ENCODE measurements around the gene DVL2. TPM values are rescaled to one million over a fixed set of nuclear protein-coding genes. Genes with fewer than 3 reads are reported as not detected.

DVL2 gene
- total and polyA plus RNA-seq, 2 of the 13 experiments (the other 11 are each of a cell fraction or from before 2014, with no cell fraction given) = 5.7 to 38.2 TPM

DNA sequence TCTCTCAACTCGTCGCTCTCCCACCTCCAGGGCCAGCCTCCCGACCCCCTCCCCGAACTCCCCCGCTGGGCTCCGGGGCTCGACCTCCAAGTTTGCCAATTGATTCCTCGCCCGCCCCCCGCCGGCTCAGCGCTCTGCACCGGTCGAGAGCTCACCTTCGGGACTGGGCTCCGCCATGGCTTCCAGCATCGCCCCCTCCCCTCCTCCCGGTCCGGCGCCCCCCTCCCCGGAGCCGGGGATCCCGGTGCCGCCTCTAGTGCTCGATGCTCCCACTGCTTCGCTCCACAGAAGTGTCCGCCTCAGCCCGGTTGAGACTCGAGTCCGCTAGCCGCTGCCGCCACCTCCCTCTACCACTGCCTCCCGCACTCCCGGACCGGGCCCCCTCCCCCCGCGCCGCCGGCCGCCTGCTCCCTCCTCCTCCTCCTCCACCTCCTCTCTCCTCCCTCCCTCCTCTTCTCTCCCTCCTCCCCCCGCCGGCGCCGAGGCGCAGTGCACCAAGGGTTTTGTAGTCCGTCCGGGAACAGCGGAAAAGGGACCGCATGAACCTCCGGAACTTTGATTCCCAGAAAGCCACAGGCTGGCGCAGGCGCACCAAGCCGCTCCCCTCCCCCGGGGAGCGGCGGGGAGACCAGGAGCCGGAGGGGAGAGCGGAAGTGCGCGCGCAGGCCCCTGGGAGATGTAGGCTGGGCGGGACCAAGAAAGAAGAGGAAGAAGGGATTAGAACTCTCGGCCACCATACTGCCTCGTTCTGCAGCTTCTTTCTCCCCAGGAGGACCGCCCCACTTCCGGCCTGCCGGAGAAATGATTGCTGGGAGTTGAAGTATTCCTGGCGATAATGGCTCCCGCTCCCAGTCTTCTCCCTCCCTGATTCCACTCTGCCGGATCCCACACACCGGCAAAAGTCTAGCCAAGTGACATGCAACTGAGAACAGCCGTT is 5.0 kb upstream of the DVL2 start, which contains the start of gene PHF23 (continued):
- TF ChIP-seq, protein P1, sequence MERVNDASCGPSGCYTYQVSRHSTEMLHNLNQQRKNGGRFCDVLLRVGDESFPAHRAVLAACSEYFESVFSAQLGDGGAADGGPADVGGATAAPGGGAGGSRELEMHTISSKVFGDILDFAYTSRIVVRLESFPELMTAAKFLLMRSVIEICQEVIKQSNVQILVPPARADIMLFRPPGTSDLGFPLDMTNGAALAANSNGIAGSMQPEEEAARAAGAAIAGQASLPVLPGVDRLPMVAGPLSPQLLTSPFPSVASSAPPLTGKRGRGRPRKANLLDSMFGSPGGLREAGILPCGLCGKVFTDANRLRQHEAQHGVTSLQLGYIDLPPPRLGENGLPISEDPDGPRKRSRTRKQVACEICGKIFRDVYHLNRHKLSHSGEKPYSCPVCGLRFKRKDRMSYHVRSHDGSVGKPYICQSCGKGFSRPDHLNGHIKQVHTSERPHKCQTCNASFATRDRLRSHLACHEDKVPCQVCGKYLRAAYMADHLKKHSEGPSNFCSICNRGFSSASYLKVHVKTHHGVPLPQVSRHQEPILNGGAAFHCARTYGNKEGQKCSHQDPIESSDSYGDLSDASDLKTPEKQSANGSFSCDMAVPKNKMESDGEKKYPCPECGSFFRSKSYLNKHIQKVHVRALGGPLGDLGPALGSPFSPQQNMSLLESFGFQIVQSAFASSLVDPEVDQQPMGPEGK (CRISPR knock-in tag; IDR thresholded peaks at IDR 0.05) = peak; percentile 78
- TF ChIP-seq, protein P2, sequence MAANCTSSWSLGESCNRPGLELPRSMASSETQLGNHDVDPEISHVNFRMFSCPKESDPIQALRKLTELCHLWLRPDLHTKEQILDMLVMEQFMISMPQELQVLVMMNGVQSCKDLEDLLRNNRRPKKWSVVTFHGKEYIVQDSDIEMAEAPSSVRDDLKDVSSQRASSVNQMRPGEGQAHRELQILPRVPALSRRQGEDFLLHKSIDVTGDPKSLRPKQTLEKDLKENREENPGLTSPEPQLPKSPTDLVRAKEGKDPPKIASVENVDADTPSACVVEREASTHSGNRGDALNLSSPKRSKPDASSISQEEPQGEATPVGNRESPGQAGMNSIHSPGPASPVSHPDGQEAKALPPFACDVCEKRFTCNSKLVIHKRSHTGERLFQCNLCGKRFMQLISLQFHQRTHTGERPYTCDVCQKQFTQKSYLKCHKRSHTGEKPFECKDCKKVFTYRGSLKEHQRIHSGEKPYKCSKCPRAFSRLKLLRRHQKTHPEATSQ (CRISPR knock-in tag; IDR thresholded peaks at IDR 0.05; ENCODE audit: borderline replicate concordance) = peak; percentile 72; the same call in 1 of the 2 replicates
- peak; percentile 95; the same call in 1 of the 2 replicates for TF ChIP-seq KAT7 (CRISPR knock-in tag; IDR thresholded peaks at IDR 0.05; ENCODE audit: borderline replicate concordance)
- peak; percentile 14; the same call in 1 of the 2 replicates for TF ChIP-seq ZFP90 (CRISPR knock-in tag; IDR thresholded peaks at IDR 0.05; ENCODE audit: borderline replicate concordance)
- TF ChIP-seq MAZ (IDR thresholded peaks at IDR 0.05; ENCODE audit: borderline replicate concordance, low read depth, low read length) = peak; percentile 99
- peak; percentile 99 for TF ChIP-seq MAZ (CRISPR knock-in tag; IDR thresholded peaks at IDR 0.05; ENCODE audit: low read depth)
- peak; percentile 63 for TF ChIP-seq NFYB (CRISPR knock-in tag; IDR thresholded peaks at IDR 0.05)
- TF ChIP-seq, protein P3, sequence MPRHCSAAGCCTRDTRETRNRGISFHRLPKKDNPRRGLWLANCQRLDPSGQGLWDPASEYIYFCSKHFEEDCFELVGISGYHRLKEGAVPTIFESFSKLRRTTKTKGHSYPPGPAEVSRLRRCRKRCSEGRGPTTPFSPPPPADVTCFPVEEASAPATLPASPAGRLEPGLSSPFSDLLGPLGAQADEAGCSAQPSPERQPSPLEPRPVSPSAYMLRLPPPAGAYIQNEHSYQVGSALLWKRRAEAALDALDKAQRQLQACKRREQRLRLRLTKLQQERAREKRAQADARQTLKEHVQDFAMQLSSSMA (CRISPR knock-in tag; IDR thresholded peaks at IDR 0.05) = peak; percentile 40; the same call in 1 of the 2 replicates
- no peak for TF ChIP-seq BCL6 (CRISPR knock-in tag; IDR thresholded peaks at IDR 0.05)
- TF ChIP-seq ZMYM2 (CRISPR knock-in tag; IDR thresholded peaks at IDR 0.05) = no peak
- no peak for TF ChIP-seq ZNF326 (CRISPR knock-in tag; IDR thresholded peaks at IDR 0.05; ENCODE audit: borderline replicate concordance)
- TF ChIP-seq ARNTL (CRISPR knock-in tag; IDR thresholded peaks at IDR 0.05) = 0 out of 2 replicates have a peak, but pooled peaks have one; percentile 26
- no peak for TF ChIP-seq PLRG1 (conservative IDR thresholded peaks at IDR 0.05)
- no peak for TF ChIP-seq TMF1 (CRISPR knock-in tag; IDR thresholded peaks at IDR 0.05; ENCODE audit: low read depth)
- peak; percentile 80 for TF ChIP-seq POLR2G (IDR thresholded peaks at IDR 0.05; ENCODE audit: low read depth, low read length)
- no peak for TF ChIP-seq ZNF441 (CRISPR knock-in tag; IDR thresholded peaks at IDR 0.05; ENCODE audit: borderline replicate concordance)
- TF ChIP-seq, protein P4, sequence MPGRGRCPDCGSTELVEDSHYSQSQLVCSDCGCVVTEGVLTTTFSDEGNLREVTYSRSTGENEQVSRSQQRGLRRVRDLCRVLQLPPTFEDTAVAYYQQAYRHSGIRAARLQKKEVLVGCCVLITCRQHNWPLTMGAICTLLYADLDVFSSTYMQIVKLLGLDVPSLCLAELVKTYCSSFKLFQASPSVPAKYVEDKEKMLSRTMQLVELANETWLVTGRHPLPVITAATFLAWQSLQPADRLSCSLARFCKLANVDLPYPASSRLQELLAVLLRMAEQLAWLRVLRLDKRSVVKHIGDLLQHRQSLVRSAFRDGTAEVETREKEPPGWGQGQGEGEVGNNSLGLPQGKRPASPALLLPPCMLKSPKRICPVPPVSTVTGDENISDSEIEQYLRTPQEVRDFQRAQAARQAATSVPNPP (CRISPR knock-in tag; IDR thresholded peaks at IDR 0.05) = 0 out of 2 replicates have a peak, but pooled peaks have one; percentile 46
- TF ChIP-seq SNAI1 (CRISPR knock-in tag; IDR thresholded peaks at IDR 0.05; ENCODE audit: borderline replicate concordance) = no peak
- TF ChIP-seq, protein P5, sequence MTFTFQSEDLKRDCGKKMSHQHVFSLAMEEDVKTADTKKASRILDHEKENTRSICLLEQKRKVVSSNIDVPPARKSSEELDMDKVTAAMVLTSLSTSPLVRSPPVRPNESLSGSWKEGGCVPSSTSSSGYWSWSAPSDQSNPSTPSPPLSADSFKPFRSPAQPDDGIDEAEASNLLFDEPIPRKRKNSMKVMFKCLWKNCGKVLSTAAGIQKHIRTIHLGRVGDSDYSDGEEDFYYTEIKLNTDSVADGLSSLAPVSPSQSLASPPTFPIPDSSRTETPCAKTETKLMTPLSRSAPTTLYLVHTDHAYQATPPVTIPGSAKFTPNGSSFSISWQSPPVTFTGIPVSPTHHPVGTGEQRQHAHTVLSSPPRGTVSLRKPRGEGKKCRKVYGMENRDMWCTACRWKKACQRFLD (CRISPR knock-in tag; IDR thresholded peaks at IDR 0.05; ENCODE audit: borderline replicate concordance) = 0 out of 2 replicates have a peak, but pooled peaks have one; percentile 60
- TF ChIP-seq SP140L (CRISPR knock-in tag; IDR thresholded peaks at IDR 0.05; ENCODE audit: borderline replicate concordance) = no peak
- TF ChIP-seq CREM (IDR thresholded peaks at IDR 0.05) = peak; percentile 98
- TF ChIP-seq CREM (CRISPR knock-in tag; IDR thresholded peaks at IDR 0.05) = no peak

Measured in HepG2 (cell line).